Cerebellar cortex (tissue), 1 donor: ENCODE results near the gene PSORS1C1.

ENCODE experiments used
- DNase-seq: peaks from one replicate; pipeline ENCODE4 v3.0.0-alpha.2; 2015; ENCODE audit warnings: low spot score

The PSORS1C1 gene

GRCh38 chr6:31126396-31127175 is 12.0 kb downstream of the PSORS1C1 start:
- no peak for DNase-seq

- peak; percentile 83 for DNase-seq
Observed at GRCh38 chr6:31128093-31128676, 13.6 kb downstream of the PSORS1C1 start.

GRCh38 chr6:31129130-31129529 is 14.5 kb downstream of the PSORS1C1 start:
- no peak for DNase-seq

DNA sequence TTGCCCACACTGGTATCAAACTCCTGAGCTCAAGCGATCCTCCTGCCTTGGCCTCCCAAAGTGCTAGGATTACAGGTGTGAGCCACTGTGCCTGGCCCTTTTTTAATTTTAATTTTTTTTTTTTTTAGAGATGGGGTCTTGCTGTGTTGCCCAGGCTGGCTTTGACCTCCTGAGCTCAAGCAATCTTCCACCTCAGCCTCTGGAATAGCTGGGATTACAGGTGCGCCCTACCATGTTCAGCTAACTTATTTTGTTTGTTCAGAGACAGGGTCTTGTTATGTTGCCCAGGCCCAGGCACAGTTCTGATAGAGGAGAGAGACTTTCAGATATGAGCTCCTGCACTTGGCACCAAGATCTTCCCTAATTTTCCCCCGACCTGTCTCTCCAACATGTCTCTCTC is 16.2 kb downstream of the PSORS1C1 start:
- no peak for DNase-seq

DNA sequence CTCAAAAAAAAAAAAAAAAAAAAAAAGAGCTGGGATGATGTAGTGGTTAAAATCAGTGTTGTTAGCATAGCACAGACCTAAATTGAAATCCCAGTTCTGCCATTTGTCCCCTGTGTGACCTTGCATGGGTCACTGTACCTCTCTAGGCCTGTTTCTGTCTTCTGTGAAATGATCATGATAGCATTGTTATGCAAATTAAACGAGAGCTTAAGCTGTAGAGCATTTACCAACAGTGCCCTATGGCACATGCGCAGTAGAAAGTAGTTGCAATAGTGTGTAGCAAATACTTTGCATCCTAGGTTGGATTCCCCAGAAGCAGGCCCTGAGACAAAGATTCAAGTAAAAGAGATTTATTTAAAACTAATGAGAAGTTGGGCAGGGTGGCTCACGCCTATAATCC is 17.0 kb downstream of the PSORS1C1 start:
- no peak for DNase-seq

DNA sequence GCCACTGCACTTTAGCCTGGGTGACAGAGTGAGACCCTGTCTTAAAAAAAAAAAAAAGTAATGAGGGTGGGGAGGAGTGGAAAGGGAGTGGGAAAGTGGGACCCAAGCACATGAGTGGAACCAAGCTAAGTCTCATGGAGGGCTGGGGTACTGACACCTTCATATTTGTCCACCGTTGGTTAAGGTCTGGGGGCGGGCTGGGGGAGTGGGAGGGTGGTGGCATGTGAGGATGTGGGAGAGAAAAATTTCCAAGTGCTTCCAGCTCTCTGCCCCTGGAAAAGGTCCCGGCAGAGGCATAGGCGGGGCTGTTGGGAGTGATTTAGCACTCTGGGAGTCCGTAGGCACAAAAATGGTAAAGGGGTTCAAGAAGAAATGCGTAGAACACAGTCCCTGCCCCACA is 18.2 kb downstream of the PSORS1C1 start:
- DNase-seq: no peak

DNA sequence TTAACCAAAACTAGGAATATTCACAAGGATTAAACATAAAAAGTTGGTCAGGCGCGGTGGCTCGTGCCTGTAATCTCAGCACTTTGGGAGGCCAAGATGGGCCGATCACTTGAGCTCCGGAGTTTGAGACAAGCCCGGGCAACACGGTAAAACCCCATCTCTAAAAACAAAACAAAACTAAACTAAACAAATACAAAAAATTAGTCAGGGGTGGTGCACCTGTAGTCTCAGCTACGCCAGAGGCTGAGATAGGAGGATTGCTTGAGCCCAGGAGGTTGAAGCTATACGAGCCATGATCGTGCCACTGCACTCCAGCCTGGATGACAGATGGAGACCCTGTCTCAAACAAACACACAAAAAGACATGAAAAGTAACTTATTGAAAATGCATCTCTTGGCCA is 21.1 kb downstream of the PSORS1C1 start:
- no peak for DNase-seq

DNA sequence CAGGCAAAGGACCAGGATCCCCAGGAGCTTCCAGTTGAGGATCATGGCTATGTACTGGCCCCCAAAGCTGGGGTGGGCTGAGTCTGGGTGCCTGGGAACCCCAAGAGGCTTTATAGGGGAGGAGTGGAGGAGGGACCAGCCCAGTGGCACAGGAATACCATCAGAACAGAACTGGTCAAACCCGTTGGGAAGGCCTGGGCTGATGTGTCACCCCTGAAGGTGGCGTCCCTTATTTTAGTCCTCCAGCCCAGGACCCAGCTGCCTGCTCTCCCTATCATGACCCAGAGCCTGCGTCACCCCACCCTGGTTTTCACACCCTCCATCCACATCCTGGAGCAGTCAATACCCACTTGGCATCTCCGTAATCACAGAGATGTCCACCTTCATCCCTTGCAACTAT is 24.4 kb downstream of the PSORS1C1 start, which contains the start of gene PSORS1C2:
Gene PSORS1C2, minus strand, starts transcription at position 85 of the 400 bp plus-strand sequence. Its CDS starts 40 bp downstream, at position 45.
- no peak for DNase-seq

DNA sequence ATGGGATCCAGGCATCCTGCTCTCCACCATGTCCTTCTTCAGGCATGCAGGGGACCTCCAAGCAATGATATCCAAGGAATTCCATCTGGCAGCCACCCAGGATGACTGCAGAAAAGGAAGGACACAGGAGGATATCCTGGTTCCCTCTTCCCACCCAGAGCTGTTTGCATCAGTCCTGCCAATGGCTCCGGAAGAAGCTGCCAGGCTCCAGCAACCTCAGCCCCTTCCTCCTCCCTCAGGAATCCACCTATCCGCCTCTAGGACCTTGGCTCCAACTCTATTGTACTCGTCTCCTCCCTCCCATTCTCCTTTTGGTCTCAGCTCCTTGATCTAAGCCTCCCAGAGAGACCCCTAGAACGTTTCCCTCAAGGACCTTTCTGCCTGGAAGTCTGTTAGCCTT is 25.0 kb downstream of the PSORS1C1 start:
- DNase-seq: no peak

DNA sequence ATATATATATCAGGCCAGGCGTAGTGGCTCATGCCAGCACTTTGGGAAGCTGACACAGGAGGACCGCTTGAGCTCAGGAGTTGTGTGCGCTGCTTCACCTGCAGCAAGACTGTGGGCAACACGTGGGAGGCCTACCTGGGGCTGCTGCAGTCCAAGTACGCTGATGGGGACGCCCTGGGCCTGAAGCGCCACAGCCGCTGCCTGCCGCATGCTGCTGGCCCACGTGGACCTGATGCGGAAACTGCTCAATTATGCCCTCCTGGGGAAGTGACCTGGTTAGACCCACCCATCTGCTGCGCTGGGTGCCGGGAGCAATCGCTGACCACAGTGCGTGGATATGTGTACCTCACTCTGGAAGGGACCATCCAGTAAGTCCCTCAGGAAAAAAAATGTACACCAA is 26.0 kb downstream of the PSORS1C1 start:
- no peak for DNase-seq

DNA sequence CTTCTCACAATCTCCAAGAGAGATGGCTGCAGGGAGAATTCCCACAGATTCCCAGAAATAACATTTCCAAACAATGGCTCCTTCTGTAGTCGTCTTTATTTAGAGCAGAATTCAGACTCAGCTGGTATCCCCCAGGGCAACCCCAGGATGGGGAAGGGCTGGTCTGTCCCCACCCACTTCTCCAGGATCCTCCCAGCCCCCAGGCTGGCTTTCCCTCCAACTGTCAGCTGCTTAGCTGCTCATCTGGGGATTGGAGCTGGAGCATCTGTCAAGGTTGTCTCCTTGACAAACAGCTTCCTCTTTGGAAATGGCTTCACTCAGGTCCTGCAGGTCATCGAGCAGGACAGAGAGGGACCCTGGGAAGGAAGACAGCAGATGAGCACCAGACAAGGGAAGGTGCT is 27.8 kb downstream of the PSORS1C1 start:
- DNase-seq: no peak

GRCh38 chr6:31143148-31143547 is 28.5 kb downstream of the PSORS1C1 start:
- DNase-seq: no peak

GRCh38 chr6:31144296-31144969 is 29.8 kb downstream of the PSORS1C1 start:
- DNase-seq: no peak

DNA sequence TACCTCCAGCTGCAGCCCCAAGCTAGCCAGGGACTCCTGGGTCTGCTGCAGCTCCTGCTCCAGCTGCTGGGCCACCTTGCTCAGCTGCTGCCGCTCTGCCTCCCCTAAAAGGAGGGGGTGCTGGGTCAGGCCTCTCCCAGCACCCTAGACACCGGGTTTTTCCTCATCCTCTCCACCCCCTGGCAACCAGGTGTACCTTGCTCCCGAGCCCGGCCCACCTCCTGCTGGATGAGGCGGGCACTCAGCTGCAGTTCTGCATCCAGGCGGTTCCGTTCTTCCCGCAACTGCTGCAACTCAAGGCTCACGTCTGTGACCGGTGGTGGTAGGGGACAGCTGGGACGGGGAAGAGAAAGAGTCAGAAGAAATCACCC is 30.4 kb downstream of the PSORS1C1 start:
- no peak for DNase-seq

GRCh38 chr6:31145386-31145785 is 30.8 kb downstream of the PSORS1C1 start:
- no peak for DNase-seq

DNA sequence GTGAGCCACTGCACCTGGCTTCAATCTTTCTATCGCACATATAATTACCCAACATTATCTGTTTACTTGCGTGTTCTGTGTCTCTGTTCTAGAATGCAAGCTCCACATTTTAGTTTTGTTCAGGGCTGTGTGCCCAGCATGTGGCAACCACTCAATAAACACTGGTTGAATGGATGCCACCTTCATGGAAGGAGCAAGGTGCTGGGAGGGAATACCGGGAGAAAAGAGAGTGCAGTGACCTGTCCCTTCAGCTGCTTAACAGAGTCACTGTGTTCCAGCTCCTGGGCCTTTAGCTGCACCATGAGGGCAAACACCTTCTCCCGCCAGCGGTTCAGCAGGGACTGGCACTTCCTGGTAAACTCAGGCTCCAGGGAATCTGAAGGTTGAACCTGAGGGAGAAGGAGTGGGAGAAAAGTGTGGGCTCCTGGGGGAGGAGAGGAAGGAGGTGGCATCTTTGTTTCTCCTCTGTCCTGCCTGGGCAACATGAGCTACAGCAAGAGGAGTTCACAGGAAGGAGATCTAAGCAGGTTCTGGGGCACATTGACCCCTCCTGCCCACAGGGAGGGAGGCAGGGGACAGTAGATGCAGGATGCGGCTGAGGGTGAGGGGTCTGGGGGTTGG is 35.3 kb downstream of the PSORS1C1 start:
- DNase-seq: no peak

DNA sequence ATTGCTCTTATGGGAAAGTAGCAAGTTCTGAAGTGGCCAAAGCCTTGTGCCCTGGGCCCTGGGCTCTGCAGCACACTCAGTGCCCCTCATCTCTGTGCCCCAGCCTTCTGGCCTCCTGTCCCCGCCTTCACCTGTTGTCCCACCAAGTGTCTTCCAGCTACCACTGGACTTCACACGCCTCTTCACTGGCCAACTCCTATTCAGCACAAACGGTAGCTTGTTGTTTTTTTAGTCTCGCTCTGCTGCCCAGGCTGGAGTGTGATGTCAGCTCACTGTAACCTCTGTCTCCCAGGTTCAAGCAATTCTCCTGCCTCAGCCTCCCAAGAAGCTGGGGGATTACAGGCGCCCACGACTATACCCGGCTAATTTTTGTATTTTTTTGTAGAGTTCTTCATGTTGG is 38.2 kb downstream of the PSORS1C1 start:
- no peak for DNase-seq

- DNase-seq: no peak
Observed at GRCh38 chr6:31154436-31154835, 39.8 kb downstream of the PSORS1C1 start.

GRCh38 chr6:31156641-31157040 is 42.0 kb downstream of the PSORS1C1 start:
- no peak for DNase-seq

- no peak for DNase-seq
Observed at GRCh38 chr6:31157513-31158139, 43.0 kb downstream of the PSORS1C1 start, which contains the start of gene CCHCR1. CCHCR1 (minus strand) TSS chr6:31157802; CDS start chr6:31157600, 202 bp downstream.

DNA sequence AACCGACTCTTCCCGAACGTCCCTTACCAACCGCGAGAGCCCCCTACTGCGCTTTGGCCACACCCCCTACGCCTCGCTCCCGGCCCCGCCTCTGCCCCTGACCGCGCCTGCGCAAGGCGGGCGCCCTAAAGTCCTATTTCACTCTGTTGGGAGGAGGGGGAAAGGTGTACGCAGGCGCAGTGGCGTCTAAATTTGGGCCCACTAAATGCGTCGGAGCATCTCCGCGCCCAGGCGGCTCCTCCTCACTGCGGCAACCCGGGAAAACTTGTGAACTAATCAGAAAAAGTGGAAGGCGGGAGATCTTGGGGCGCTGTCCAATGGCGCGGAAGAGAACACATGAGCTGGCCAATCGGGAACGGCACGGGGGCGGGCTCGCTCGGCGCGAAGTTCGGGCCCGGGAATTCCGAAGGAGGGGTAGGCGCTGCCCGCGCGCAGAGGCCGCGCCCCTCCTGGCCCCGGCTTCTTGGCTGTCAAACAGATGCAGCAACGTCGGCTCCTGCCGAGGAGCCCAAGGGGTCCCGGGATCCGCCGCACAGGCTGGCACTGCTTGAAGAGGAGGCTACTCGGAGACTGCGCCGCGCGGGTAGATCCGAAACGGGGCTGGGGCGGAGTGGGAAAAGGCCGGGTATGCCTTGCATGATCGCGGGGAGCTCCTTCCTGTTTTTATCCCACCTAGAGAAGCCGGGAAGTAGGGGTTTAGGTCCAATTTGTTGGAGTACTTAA is 43.7 kb downstream of the PSORS1C1 start, which contains the start of gene TCF19:
Gene TCF19, plus strand, starts transcription at position 450 of the 723 bp plus-strand sequence. CDS start 881 bp downstream, outside the sequence.
- peak; percentile 99 for DNase-seq
